ENCODE data around the gene BNIP5.

BNIP5 gene

DNA sequence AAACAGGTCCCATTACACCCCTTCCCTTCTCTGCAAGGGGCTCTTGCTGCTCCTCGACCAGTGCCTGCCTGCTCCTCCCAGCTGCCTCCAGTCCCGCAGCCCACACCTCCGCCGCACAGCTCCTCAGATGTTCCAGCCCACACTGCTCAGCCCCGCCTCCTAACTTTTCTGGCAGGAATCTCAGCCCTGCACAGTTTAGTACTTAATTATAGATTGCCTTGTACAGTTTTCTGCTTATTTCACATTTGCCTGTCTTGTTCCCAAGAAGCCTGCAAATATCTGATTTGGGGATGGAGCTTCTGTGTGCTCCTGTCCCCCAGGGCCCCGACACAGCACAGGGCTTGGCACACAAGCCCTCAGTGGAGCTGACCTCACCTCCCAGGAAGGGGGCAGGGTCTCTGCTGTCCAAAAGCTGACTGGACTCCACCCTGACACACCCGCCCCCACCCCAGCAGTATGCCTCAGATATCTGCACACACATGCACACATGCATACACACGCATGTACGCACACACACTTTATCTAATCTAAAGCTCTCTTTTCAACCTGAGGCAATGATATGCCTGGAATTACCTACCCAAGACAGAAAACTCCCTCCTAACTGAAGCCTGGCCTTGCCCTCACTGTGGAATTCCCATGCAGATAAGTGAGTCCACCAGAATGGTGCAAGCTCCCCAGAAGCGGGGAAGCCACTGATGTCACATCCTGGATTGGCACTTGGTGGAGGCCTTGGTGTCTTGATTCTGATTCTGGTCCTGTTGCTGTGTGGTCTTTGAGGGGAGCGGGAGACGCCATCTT, 68.0 kb downstream of the BNIP5 start:
- H3K9me3 ChIP-seq (ENCODE audit: severe bottlenecking): peaks cover 13% of the 10 kb centered on the region
- TF ChIP-seq CTCF (IDR thresholded peaks at IDR 0.05; ENCODE audit: low read depth, low read length): no peak
- H3K27ac ChIP-seq: no peak overlapping the region
- H3K4me3 ChIP-seq (ENCODE audit: low read depth, low read length): no peak overlapping the region
- no peaks in the 10 kb centered on the region for H3K27me3 ChIP-seq (ENCODE audit: insufficient read depth, low read depth, severe bottlenecking)
- no peak for DNase-seq
- no peaks in the 10 kb centered on the region for H3K36me3 ChIP-seq

DNA sequence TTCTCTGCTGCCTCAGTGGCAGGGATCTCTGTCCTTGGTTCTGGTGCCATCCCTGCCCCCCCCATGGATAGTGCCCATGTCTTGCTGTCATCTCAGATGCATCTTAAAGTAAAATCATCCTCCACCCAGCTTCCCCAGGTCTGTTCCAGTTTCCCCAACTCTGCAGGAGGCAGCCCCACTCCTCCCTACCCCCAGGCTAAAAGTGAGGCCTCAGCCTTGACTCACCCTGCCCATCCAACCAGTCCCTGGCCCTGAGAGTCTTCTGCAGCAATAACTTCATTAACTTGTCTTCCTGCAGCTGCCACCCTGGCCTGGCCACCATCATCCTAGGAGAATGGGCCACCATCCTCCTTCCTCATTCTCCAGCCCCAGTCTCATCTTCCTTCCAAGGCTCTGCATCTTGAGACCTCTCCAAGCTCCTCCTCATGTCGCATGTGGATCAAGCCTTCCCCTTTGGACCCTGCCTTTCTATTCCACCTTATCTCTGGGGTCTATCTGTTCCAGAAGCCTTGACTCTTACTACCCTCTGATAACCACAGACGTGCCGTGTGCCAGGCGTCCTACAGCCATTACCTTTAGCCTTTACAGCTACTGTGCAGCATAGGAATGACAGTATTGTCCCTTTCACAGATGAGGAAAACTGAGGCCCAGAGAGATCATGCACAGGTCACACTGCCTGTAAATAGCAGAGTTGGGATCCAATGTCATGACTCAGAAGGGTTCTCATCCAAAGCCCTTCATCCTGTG, 68.8 kb downstream of the BNIP5 start:
- H3K27ac ChIP-seq: no peak overlapping the region
- no peaks in the 10 kb centered on the region for H3K27me3 ChIP-seq (ENCODE audit: insufficient read depth, low read depth, severe bottlenecking)
- no peak for TF ChIP-seq CTCF (IDR thresholded peaks at IDR 0.05; ENCODE audit: low read depth, low read length)
- H3K36me3 ChIP-seq: no peaks in the 10 kb centered on the region
- H3K4me3 ChIP-seq (ENCODE audit: low read depth, low read length): no peak overlapping the region
- no peak for DNase-seq
- peaks cover 13% of the 10 kb centered on the region for H3K9me3 ChIP-seq (ENCODE audit: severe bottlenecking)

GRCh38 chr6:36266913-36267644, 69.6 kb downstream of the BNIP5 start:
- Histone ChIP-seq H3K9me3 (ENCODE audit: severe bottlenecking) (peaks cover 13% of the 10 kb centered on the region), H3K27ac (no peak overlapping the region), H3K27me3 (ENCODE audit: insufficient read depth, low read depth, severe bottlenecking) (no peaks in the 10 kb centered on the region), H3K36me3 (no peaks in the 10 kb centered on the region), H3K4me3 (ENCODE audit: low read depth, low read length) (no peak overlapping the region)
- no peak for TF ChIP-seq CTCF (IDR thresholded peaks at IDR 0.05; ENCODE audit: low read depth, low read length)
- DNase-seq: no peak

Measured in WERI-Rb-1 (cell line).